Gastrocnemius medialis (tissue), 4 donors: ENCODE measurements around the gene ENPP3. TPM values are rescaled to one million over a fixed set of nuclear protein-coding genes. Genes with fewer than 3 reads are reported as not detected.

Source experiments
- ATAC-seq, 2 donors: fragments of 150-250 bp; one replicate each; pipeline ENCODE4 v1.9.1; 2016
- DNase-seq, 2 donors: peaks; one replicate each; pipeline ENCODE4 v3.0.0-alpha.2; 2019
- H3K27ac ChIP-seq, 4 donors: fragments of 200-600 bp; sonication (generic); 1 replicate in 1 of 4; 2 replicates in 3 of 4; pipeline ENCODE4 v1.5.1; 2016 to 2018; ENCODE audit warnings: mild to moderate bottlenecking in 2 of 4, moderate library complexity in 1 of 4
- H3K27me3 ChIP-seq, 3 donors: fragments of 200-600 bp; sonication (generic) in 2 of 3; 1 replicate in 1 of 3; 2 replicates in 2 of 3; pipeline versions ENCODE4 v1.5.1 to v1.6.0; 2016 to 2019; ENCODE audit warnings: mild to moderate bottlenecking in 1 of 3, moderate library complexity in 1 of 3
- H3K36me3 ChIP-seq, 2 donors: fragments of 200-600 bp; sonication (generic) in 1 of 2; one replicate each; pipeline ENCODE4 v1.5.1; 2017 to 2018
- H3K4me1 ChIP-seq, 2 donors: fragments of 200-600 bp; sonication (generic) in 1 of 2; one replicate each; pipeline ENCODE4 v1.5.1; 2016 to 2017; ENCODE audit warnings: mild to moderate bottlenecking in 2 of 2
- H3K4me3 ChIP-seq, 4 donors: fragments of 200-600 bp; sonication (generic) in 3 of 4; 1 replicate in 1 of 4; 2 replicates in 3 of 4; pipeline ENCODE4 v1.5.1; 2016 to 2019; ENCODE audit warnings: mild to moderate bottlenecking in 2 of 4
- H3K9me3 ChIP-seq, 3 donors: fragments of 200-600 bp; sonication (generic) in 2 of 3; 1 replicate in 1 of 3; 2 replicates in 2 of 3; pipeline ENCODE4 v1.5.1; 2016 to 2019
- POLR2A ChIP-seq, 2 donors: fragments of 450-650 bp; IDR thresholded peaks; one replicate each; pipeline ENCODE4 v1.6.1; 2017; ENCODE audit warnings: antibody characterized with exemption in 2 of 2, mild to moderate bottlenecking in 2 of 2, moderate library complexity in 2 of 2
- in situ Hi-C, 4 donors: fragments of 200-750 bp; cut with MboI; loops; one replicate each; pipeline versions ENCODE4 v1.15.0 to v1.8.0; 2017; ENCODE audit warnings: low sequenced_read_pairs in 4 of 4
- intact Hi-C: fragments of 100-400 bp; cut with DNase I; formaldehyde crosslinking; loops from one replicate; pipeline ENCODE4 v1.15.1; 2023; ENCODE audit warnings: low total_unique reads
- total RNA-seq, 4 donors: library from RNA; depleted of rRNA; stranded (reverse); fragments of >200 nt; gene quantifications; one replicate each; pipeline versions ENCODE4 v1.1.0 to v1.2.3, GENCODE V29; 2016
- TF ChIP-seq, protein P1 (sequence below), 5 experiments: fragments of 450-650 bp in 3 of 5; fragments of 200-600 bp in 2 of 5; sonication (generic) in 2 of 5; IDR thresholded peaks in 4 of 5; conservative IDR thresholded peaks in 1 of 5; 1 replicate in 4 of 5; 2 replicates in 1 of 5; pipeline ENCODE4 v1.5.1; 2016 to 2019; ENCODE audit warnings: antibody characterized with exemption in 5 of 5, mild to moderate bottlenecking in 3 of 5, moderate library complexity in 3 of 5

Gene ENPP3
- total RNA-seq, 4 donors from 2014 or later, result 0.07 TPM; not detected in 3

DNA sequence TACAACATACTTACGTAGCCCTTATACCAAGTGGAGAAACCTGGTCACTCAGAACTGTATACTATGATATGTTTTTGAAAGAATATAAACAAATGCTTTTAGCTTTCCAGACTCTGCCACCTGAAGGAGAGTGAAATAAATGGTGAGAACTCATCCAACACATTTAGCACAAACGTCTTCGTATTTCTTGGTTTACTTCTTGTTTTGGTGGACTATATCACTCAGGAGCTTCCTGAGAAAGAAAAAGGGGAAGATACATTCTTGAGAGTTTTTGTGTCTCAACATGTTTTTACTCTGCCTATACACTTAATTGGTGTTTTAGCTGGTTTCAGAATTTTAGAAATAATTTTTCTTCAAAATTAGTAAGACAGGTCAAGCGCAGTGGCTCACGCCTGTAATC lies 93.2 kb downstream of the ENPP3 start:
- intact Hi-C loops, result no loop called here
- Histone ChIP-seq H3K4me3 (no peak overlapping the region), H3K9me3 (no peaks in the 10 kb centered on the region), H3K27ac (no peak overlapping the region), H3K4me1 (no peaks in the 10 kb centered on the region), H3K36me3 (no peaks in the 10 kb centered on the region), H3K27me3 (no peaks in the 10 kb centered on the region)
- ATAC-seq (no peak), DNase-seq (no peak)
- in situ Hi-C loops, result no loop called here
- TF ChIP-seq POLR2A (IDR thresholded peaks at IDR 0.05), result no peak
- TF ChIP-seq, protein P1, sequence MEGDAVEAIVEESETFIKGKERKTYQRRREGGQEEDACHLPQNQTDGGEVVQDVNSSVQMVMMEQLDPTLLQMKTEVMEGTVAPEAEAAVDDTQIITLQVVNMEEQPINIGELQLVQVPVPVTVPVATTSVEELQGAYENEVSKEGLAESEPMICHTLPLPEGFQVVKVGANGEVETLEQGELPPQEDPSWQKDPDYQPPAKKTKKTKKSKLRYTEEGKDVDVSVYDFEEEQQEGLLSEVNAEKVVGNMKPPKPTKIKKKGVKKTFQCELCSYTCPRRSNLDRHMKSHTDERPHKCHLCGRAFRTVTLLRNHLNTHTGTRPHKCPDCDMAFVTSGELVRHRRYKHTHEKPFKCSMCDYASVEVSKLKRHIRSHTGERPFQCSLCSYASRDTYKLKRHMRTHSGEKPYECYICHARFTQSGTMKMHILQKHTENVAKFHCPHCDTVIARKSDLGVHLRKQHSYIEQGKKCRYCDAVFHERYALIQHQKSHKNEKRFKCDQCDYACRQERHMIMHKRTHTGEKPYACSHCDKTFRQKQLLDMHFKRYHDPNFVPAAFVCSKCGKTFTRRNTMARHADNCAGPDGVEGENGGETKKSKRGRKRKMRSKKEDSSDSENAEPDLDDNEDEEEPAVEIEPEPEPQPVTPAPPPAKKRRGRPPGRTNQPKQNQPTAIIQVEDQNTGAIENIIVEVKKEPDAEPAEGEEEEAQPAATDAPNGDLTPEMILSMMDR (IDR thresholded peaks at IDR 0.05 in 4 of 5, conservative IDR thresholded peaks at IDR 0.05 in 1 of 5), result no peak

DNA sequence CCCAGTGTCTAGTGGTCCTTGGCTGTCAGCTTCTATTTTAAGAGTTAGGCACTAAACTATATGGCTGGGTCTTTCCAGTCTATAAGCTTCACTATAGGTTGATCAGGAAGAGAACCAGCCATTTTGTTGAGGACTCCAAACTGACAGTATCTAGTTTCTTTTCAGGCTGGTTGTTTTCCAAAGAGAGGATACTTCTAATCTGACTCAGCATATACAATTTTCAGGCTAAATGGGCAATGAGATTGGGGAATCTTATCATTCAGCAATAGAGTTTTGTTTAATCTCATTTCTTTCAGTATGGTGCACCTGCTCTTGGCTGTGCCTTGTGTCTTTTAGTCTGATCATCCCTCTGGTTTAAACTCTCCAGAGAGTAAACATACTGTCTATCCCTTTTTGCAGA lies 94.1 kb downstream of the ENPP3 start:
- Histone ChIP-seq H3K4me1 (no peaks in the 10 kb centered on the region), H3K36me3 (no peaks in the 10 kb centered on the region), H3K27me3 (no peaks in the 10 kb centered on the region), H3K9me3 (no peaks in the 10 kb centered on the region), H3K4me3 (no peak overlapping the region), H3K27ac (no peak overlapping the region)
- DNase-seq (no peak), ATAC-seq (no peak)
- intact Hi-C loops, result no loop called here
- TF ChIP-seq, protein P1 (IDR thresholded peaks at IDR 0.05 in 4 of 5, conservative IDR thresholded peaks at IDR 0.05 in 1 of 5), result no peak
- no peak for TF ChIP-seq POLR2A (IDR thresholded peaks at IDR 0.05)
- in situ Hi-C loops, result no loop called here

DNA sequence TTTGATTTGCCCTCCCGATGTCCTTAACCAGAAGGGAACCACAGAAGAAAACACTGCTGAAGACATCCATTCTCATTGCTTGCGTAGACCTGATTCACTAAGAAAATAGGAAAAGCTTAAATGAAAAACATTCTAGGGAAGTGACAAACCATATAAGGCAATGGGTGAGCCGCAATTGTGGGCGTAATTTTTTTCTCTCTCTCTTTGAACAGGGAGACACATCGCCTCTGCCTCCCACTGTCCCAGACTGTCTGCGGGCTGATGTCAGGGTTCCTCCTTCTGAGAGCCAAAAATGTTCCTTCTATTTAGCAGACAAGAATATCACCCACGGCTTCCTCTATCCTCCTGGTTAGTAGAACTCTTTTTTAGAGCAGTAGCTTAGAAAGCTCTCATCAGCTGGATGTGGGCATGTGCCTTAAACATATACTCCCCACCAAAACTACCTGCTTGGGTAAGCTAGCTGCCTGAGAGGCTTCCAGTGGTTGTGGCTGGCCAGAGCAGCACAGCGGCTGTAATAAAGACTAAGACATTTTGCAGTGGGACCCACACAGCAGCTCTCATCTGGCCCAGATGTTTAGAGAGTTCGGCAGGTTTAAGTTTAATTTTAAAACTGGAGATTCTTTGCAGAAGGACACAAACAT lies 96.4 kb downstream of the ENPP3 start:
- no peak for ATAC-seq
- no peak for TF ChIP-seq POLR2A (IDR thresholded peaks at IDR 0.05)
- TF ChIP-seq, protein P1 (IDR thresholded peaks at IDR 0.05 in 4 of 5, conservative IDR thresholded peaks at IDR 0.05 in 1 of 5), result no peak
- no peaks in the 10 kb centered on the region for H3K4me1 ChIP-seq
- intact Hi-C loops (no loop called here), in situ Hi-C loops (no loop called here)
- no peak overlapping the region for H3K4me3 ChIP-seq
- no peaks in the 10 kb centered on the region for H3K36me3 ChIP-seq
- no peak overlapping the region for H3K27ac ChIP-seq
- H3K9me3 ChIP-seq, result no peaks in the 10 kb centered on the region
- no peaks in the 10 kb centered on the region for H3K27me3 ChIP-seq
- no peak for DNase-seq

DNA sequence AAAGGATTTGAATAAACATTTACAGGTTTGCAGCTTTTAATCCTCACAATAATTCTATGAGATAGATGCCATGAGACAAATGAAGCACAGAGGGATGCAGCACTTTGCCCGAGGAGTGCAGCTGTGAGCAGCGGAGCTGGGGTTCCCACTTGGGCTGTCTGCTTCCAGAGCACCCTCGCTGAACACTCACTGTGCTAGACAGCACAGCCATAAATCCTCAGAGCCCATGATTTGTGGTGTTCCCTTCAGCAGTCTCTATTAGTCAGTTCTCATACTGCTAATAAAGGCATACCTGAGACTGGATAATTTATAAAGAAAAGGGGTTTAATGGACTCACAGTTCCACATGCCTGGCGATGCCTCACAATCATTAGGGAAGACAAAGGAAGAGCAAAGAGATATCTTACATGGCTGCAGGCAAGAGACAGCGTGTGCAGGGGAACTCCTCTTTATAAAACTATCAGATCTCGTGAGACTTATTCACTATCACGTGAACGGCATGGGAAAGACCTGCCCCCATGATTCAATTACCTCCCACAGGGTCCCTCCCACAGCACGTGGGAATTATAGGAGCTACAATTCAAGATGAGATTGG lies 99.0 kb downstream of the ENPP3 start:
- H3K9me3 ChIP-seq, result no peaks in the 10 kb centered on the region
- in situ Hi-C loops, result no loop called here
- intact Hi-C loops, result no loop called here
- H3K36me3 ChIP-seq, result no peaks in the 10 kb centered on the region
- H3K4me1 ChIP-seq, result no peaks in the 10 kb centered on the region
- DNase-seq, result no peak
- no peaks in the 10 kb centered on the region for H3K27me3 ChIP-seq
- no peak overlapping the region for H3K4me3 ChIP-seq
- no peak for ATAC-seq
- TF ChIP-seq, protein P1 (IDR thresholded peaks at IDR 0.05 in 4 of 5, conservative IDR thresholded peaks at IDR 0.05 in 1 of 5), result no peak
- no peak for TF ChIP-seq POLR2A (IDR thresholded peaks at IDR 0.05)
- no peak overlapping the region for H3K27ac ChIP-seq
